GM12874 (cell line): ENCODE measurements around the gene TTN.

Experiments
- CTCF ChIP-seq: IDR thresholded peaks from 2 replicates; pipeline ENCODE4 v1.5.1; 2011; ENCODE audit warnings: low read depth, mild to moderate bottlenecking, control low read depth, low read length, moderate library complexity; ENCODE audit not compliant: insufficient read depth

Gene TTN

GRCh38 chr2:178630581-178630980 is 176.6 kb downstream of the TTN start:
- TF ChIP-seq CTCF: no peak

GRCh38 chr2:178629463-178629862 is 177.8 kb downstream of the TTN start:
- TF ChIP-seq CTCF: no peak

- TF ChIP-seq CTCF: no peak
Observed at GRCh38 chr2:178628605-178629004, 178.6 kb downstream of the TTN start.

GRCh38 chr2:178627401-178627800 is 179.8 kb downstream of the TTN start:
- TF ChIP-seq CTCF: no peak

GRCh38 chr2:178615969-178616368 is 191.3 kb downstream of the TTN start:
- TF ChIP-seq CTCF: no peak

- TF ChIP-seq CTCF: no peak
Observed at GRCh38 chr2:178602901-178603300, 204.3 kb downstream of the TTN start.

GRCh38 chr2:178592655-178593054 is 214.6 kb downstream of the TTN start:
- TF ChIP-seq CTCF: no peak

- no peak for TF ChIP-seq CTCF
Observed at GRCh38 chr2:178589335-178589734, 217.9 kb downstream of the TTN start.
